Measurements from ENCODE around the gene CFLAR.

GRCh38 chr2:201128033-201128432 lies 12.1 kb downstream of the CFLAR start:
- TF ChIP-seq CTCF (conservative IDR thresholded peaks at IDR 0.05 in 1 of 2, IDR thresholded peaks at IDR 0.05 in 1 of 2; ENCODE audit: extremely low read depth in 1 of 2, insufficient read depth in 1 of 2, low read depth in 1 of 2, low read length in 2 of 2) = no peak
- no peak for TF ChIP-seq EZH2 (IDR thresholded peaks at IDR 0.05; ENCODE audit: borderline replicate concordance, low read length)
